Gastrocnemius medialis (tissue), 4 donors: ENCODE measurements around the gene CIZ1.
A peak's percentile ranks its signal among the peaks of the same experiment; 100 is the strongest.

Source experiments
- CTCF ChIP-seq, 5 experiments: fragments of 450-650 bp in 3 of 5; fragments of 200-600 bp in 2 of 5; sonication (generic) in 2 of 5; IDR thresholded peaks in 4 of 5; conservative IDR thresholded peaks in 1 of 5; 1 replicate in 4 of 5; 2 replicates in 1 of 5; pipeline ENCODE4 v1.5.1; 2016 to 2019; ENCODE audit warnings: antibody characterized with exemption in 5 of 5, mild to moderate bottlenecking in 3 of 5, moderate library complexity in 3 of 5
- POLR2A ChIP-seq, 2 donors: fragments of 450-650 bp; IDR thresholded peaks; one replicate each; pipeline ENCODE4 v1.6.1; 2017; ENCODE audit warnings: antibody characterized with exemption in 2 of 2, mild to moderate bottlenecking in 2 of 2, moderate library complexity in 2 of 2

GRCh38 chr9:128218518-128219389 lies 27.4 kb upstream of the CIZ1 start:
- peak in 2 of 5 experiments; percentile 12 to 14 for TF ChIP-seq CTCF (IDR thresholded peaks at IDR 0.05 in 4 of 5, conservative IDR thresholded peaks at IDR 0.05 in 1 of 5)
- no peak for TF ChIP-seq POLR2A (IDR thresholded peaks at IDR 0.05)
